ENCODE data around the gene ARHGEF17.

The ARHGEF17 gene

GRCh38 chr11:73295241-73295995 is 12.7 kb upstream of the ARHGEF17 start:
- H3K4me3 ChIP-seq (ENCODE audit: low read depth, low read length): no peak overlapping the region
- H3K36me3 ChIP-seq (ENCODE audit: control insufficient read depth in 2 of 2, insufficient read depth in 1 of 2, low read length in 2 of 2): no peaks in the 10 kb centered on the region
- ChIA-PET POLR2A (interaction anchor here (0.5 kb wide), 1 partner anchor 25 kb away, joined by 4 read pairs; no protein-coding TSS in a partner anchor), CTCF (interaction anchor here (0.5 to 6.4 kb wide), 29 partner anchors 11 to 804 kb away, joined by 3 to 75 read pairs (median 4); partner anchors contain the start of gene ARHGEF17)
- no peaks in the 10 kb centered on the region for H3K4me1 ChIP-seq (ENCODE audit: control insufficient read depth, insufficient read depth, low read length)
- H3K27ac ChIP-seq (ENCODE audit: extremely low read depth, low read depth, low read length): no peak overlapping the region
- no peaks in the 10 kb centered on the region for H3K9me3 ChIP-seq (ENCODE audit: control insufficient read depth, insufficient read depth, low read depth, low read length)
- peak; percentile 87 for TF ChIP-seq ZNF600 (tag by site-specific recombination; IDR thresholded peaks at IDR 0.05)
- no peak for TF ChIP-seq ZBTB6 (tag by site-specific recombination; IDR thresholded peaks at IDR 0.05)
- TF ChIP-seq ZNF658 (tag by site-specific recombination; IDR thresholded peaks at IDR 0.05): no peak
- no peak for TF ChIP-seq PBX3 (CRISPR knock-in tag; IDR thresholded peaks at IDR 0.05)
- TF ChIP-seq PRDM6 (tag by site-specific recombination; IDR thresholded peaks at IDR 0.05): no peak
- TF ChIP-seq ZNF768 (tag by site-specific recombination; IDR thresholded peaks at IDR 0.05): no peak
- TF ChIP-seq ZNF214 (tag by site-specific recombination; IDR thresholded peaks at IDR 0.05; ENCODE audit: borderline replicate concordance): no peak
- TF ChIP-seq ZNF302 (tag by site-specific recombination; IDR thresholded peaks at IDR 0.05; ENCODE audit: low read depth): no peak
- TF ChIP-seq ZNF354C (tag by site-specific recombination; IDR thresholded peaks at IDR 0.05; ENCODE audit: borderline replicate concordance, low read depth): no peak
- no peak for TF ChIP-seq ZNF549 (tag by site-specific recombination; IDR thresholded peaks at IDR 0.05)
- no peak for TF ChIP-seq ZNF473 (tag by site-specific recombination; IDR thresholded peaks at IDR 0.05)
- TF ChIP-seq ZNF629 (tag by site-specific recombination; IDR thresholded peaks at IDR 0.05): peak; percentile 86
- TF ChIP-seq ZNF571 (tag by site-specific recombination; IDR thresholded peaks at IDR 0.05): no peak
- TF ChIP-seq ZBTB26 (tag by site-specific recombination; optimal IDR thresholded peaks at IDR 0.05): no peak
- no peak for TF ChIP-seq ZNF175 (tag by site-specific recombination; IDR thresholded peaks at IDR 0.05)
- no peak for TF ChIP-seq ZXDB (tag by site-specific recombination; IDR thresholded peaks at IDR 0.05)
- TF ChIP-seq ZBTB48 (tag by site-specific recombination; IDR thresholded peaks at IDR 0.05): peak; percentile 76; the same call in 1 of the 2 replicates
- no peak for TF ChIP-seq ZNF221 (tag by site-specific recombination; IDR thresholded peaks at IDR 0.05; ENCODE audit: borderline replicate concordance)
- no peak for TF ChIP-seq ZNF558 (tag by site-specific recombination; IDR thresholded peaks at IDR 0.05)
- TF ChIP-seq KLF16 (tag by site-specific recombination; IDR thresholded peaks at IDR 0.05): no peak
- TF ChIP-seq ZFP37 (tag by site-specific recombination; IDR thresholded peaks at IDR 0.05): peak; percentile 86
- TF ChIP-seq ZNF311 (tag by site-specific recombination; IDR thresholded peaks at IDR 0.05; ENCODE audit: borderline replicate concordance): no peak
- no peak for TF ChIP-seq ZNF626 (tag by site-specific recombination; IDR thresholded peaks at IDR 0.05)
- no peak for TF ChIP-seq YY1 (tag by site-specific recombination; IDR thresholded peaks at IDR 0.05)
- no peak for TF ChIP-seq INSM2 (tag by site-specific recombination; IDR thresholded peaks at IDR 0.05)
- TF ChIP-seq PRDM10 (tag by site-specific recombination; IDR thresholded peaks at IDR 0.05): 0 out of 2 replicates have a peak, but pooled peaks have one; percentile 47
- TF ChIP-seq GLIS2 (tag by site-specific recombination; IDR thresholded peaks at IDR 0.05): no peak
- no peak for TF ChIP-seq ZNF10 (tag by site-specific recombination; IDR thresholded peaks at IDR 0.05)
